G401 (cell line): ENCODE results near the gene DLX2. TPM values are rescaled to one million over a fixed set of nuclear protein-coding genes. Genes with fewer than 3 reads are reported as not detected.
"Not testable (repeated sequence)": the region's sequence is repeated elsewhere in the genome, so short reads cannot be mapped to it uniquely, and the experiment has no call there.

ENCODE experiments used
- DNase-seq: peaks from one replicate; pipeline ENCODE4 v3.0.0-alpha.2; 2015; ENCODE audit warnings: low spot score
- in situ Hi-C: cut with HindIII; loops from 2 replicates; pipeline ENCODE4 v1.10.0; 2016; ENCODE audit warnings: low sequenced_read_pairs, mixed read lengths
- total RNA-seq: library from RNA; depleted of rRNA; stranded (reverse); fragments of >200 nt; shearing (Covaris generic); gene quantifications from 2 replicates; pipeline ENCODE4 v1.2.3, GENCODE V29; 2014; rRNA removed

The DLX2 gene
- total RNA-seq, 1 experiment from 2014 or later: 5.3 TPM

DNA sequence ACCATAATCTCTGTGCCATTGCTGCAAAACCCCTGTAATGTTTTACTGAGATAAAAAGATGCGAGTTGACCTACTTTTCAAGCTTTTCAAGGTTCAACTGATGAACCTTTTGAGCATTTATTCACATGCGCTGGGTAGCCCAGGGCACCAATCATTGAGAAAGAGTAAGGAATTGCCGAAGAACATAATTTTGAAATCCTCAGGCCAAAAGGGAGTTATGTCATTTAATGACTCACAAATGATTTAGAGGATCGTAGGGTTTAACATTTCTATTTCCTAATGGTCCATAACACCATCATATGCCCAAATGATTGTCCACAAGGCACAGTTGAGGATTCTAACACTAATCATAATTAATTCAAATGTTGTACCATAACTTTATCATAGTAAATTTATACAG lies 37.6 kb downstream of the DLX2 start:
- no peak for DNase-seq
- in situ Hi-C loops: no loop called here

- in situ Hi-C loops: no loop called here
- no peak for DNase-seq
Observed at GRCh38 chr2:172063446-172063845, 39.3 kb downstream of the DLX2 start.

GRCh38 chr2:172062402-172063004 lies 40.2 kb downstream of the DLX2 start:
- in situ Hi-C loops: no loop called here
- DNase-seq: no peak

GRCh38 chr2:172060118-172060517 lies 42.6 kb downstream of the DLX2 start:
- DNase-seq, in situ Hi-C loops: not testable (repeated sequence)

- in situ Hi-C loops: no loop called here
- DNase-seq: no peak
Observed at GRCh38 chr2:172058660-172059059, 44.0 kb downstream of the DLX2 start.

- no peak for DNase-seq
- in situ Hi-C loops: no loop called here
Observed at GRCh38 chr2:172056293-172056692, 46.4 kb downstream of the DLX2 start.

- in situ Hi-C loops: no loop called here
- no peak for DNase-seq
Observed at GRCh38 chr2:172053486-172053885, 49.2 kb downstream of the DLX2 start.

- peak; percentile 50 for DNase-seq
- in situ Hi-C loops: no loop called here
Observed at GRCh38 chr2:172052000-172052983, 50.4 kb downstream of the DLX2 start.

DNA sequence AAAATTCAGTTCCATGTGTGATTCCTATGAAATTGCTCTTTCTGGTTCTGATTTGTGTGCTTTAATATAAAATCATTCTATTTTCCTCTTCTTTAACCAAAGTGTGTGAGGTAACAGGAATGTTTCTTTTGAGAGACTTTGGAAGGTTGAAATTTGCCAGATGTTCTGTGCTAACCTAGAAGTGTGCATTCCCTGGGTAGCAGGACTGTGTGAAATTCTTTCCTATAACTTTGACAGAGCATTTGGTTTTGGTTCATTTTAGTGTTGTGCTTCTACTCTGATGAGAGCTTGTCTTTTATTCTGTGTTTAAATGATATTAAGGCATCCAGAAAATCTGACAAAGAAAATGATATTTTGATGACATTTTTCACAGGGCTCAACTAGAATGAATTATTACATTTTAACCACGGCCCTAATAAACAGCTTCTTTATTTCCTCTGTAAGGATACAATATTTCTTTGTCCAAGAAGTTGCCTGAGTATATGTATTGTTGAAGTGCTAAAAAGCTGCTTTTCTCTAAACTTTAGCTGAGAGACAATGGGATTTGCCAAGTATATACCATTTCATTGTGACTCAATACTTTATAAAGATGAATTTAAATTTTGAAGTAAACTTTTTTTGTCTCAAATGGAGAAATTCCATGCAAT lies 52.1 kb downstream of the DLX2 start:
- DNase-seq: no peak
- in situ Hi-C loops: no loop called here

- DNase-seq: no peak
- in situ Hi-C loops: no loop called here
Observed at GRCh38 chr2:172049567-172050120, 53.1 kb downstream of the DLX2 start.

Other genes starting within 250 kb of the DLX2 start
- 24.5 and 24.7 TPM in 2 replicates for gene SLC25A12, start 208.7 kb downstream of the DLX2 start, total RNA-seq
- 65.3 and 122 TPM in 2 replicates for gene HAT1, start 180.4 kb downstream of the DLX2 start, total RNA-seq
- 6.5 and 63.2 TPM in 2 replicates for gene METAP1D, start 102.9 kb downstream of the DLX2 start, total RNA-seq
- 21.8 and 26.2 TPM in 2 replicates for gene DLX1, start 17.4 kb downstream of the DLX2 start, total RNA-seq